ENCODE data around the gene CUX1.

Gene CUX1

DNA sequence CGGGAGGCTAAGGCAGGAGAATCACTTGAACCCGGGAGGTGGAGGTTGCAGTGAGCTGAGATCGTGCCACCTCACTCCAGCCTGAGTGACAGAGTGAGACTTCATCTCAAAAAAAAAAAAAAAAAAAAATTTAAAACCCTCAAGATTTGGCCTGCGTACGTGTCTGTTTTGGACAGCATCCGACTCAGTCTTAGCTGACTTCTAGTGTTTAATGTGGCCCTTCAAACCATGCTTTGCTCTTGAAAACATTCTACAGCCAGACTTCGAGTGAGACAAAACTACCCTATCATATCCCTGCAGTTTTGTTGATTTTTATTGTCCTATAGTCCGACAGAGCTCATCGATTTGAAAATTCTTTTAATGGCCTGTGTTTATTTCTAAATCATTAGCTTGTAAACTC is 242.1 kb downstream of the CUX1 start:
- DNase-seq = no peak

DNA sequence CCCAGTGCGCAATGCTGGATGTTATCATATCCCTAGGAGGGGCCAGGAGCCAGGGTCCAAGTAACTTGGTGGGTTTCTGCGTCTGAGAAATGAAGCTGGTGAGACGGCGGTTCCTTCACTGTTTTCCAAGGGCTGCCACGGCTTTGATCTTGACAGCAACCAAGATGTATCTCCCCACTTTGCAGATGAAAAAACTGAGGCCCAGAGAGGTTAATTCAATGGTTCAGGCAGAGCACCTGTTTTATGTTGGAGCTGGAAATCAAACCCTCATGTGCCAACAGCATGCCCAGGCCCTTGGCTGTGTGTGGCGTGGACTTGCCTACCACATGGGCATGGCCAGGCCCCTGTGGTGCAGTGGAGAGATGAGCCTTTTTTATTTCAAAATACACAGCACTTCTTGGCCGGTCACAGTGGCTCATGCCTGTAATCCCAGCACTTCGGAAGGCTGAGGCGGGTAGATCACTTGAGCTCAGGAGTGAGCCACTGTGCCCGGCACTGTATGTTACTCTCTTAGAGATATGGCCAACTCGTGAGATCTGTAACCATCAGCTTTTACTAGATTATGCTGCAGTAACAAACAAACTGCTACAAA is 244.0 kb downstream of the CUX1 start:
- no peak for DNase-seq

DNA sequence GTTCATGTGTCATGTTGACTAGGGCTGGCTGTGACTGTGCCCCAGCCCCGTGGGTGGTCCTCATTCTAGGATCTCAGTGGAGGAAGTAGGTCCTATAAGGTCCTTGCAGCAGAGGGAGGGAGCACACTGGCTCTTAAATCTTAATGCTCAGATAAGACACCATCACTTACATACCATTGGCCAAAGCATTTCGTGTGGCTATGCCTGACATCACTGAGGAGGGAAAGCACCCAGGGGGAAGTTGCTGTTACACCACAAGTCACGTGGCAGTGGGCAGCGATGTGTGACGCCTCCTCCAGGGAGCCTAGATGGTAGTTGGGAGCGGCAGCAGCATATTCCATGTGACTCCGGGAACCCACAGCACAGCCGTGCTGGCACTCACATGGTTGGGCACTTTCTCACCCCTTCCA is 244.6 kb downstream of the CUX1 start:
- no peak for DNase-seq

DNA sequence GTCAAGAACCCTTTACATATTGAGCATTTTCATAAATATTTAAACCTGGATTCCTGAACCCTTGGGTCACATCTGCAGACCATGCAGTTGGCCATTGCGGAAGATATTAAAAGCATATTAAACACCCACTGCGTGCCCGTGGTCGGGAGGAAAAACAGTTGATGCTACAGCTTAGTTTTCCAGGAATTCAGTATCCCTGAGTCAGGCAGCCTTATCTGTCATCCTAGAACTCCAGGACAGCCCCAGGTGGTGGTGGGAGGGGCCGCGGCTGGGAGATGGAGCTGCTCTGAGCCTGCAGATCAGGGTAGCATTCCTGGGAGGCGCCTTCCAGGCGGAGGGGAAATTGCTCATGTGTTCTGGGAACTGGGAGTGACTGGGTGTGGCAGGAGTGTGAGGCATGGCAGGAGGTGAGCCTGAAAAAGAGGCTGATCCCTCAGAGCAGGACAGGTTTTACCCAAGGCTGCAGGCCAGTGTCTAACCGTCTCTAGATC is 246.3 kb downstream of the CUX1 start:
- DNase-seq = no peak

DNA sequence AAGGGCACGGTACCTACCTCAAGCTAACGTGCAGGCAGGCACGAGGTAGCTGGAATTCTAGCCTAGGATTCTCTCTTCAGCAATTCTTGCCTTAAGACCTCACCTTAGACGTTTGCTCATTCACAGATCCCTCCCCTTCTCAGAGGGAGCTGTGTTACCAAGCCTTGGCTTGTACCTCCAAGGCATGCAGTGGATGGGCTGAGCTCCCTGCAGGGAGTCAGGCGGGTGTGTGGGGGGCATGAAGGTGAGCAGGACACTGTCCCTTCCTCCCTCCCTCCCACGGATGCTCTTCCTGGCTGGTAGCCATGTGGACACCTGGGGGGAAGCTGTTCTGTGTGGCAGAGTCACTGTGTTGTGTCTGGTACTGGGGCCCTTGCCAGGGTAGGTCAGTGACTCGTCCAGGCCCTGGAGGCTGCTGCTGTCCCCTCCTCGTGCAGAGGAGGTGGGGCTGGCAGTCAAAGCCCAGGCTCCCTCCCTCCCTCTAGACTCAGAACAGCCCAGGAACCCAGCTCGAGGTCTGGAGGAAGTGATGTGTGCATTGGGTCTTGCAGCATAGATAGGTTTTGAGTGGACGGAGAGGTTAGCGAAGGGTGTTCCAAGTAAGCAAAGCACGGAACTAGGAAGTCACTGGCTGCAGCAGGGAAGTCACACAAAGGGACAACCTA is 247.1 kb downstream of the CUX1 start:
- no peak for DNase-seq

DNA sequence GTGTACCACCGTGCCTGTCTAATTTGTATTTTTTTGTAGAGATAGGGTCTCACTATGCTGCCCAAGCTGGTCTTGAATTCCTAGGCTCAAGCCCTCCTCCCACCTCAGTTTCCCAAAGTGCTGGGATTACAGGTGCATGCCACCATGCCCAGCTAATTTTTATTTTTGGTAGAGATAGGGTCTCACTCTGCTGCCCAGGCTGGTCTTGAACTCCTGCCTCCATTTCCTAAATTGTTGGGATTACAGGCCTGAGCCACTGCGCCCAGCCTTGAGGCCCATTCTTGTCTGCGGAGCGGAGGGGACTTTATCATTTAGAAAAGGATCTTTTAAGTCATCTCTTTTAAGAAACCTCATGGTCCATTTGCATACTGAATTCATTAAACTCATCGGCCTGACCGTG is 247.8 kb downstream of the CUX1 start:
- DNase-seq = no peak

DNA sequence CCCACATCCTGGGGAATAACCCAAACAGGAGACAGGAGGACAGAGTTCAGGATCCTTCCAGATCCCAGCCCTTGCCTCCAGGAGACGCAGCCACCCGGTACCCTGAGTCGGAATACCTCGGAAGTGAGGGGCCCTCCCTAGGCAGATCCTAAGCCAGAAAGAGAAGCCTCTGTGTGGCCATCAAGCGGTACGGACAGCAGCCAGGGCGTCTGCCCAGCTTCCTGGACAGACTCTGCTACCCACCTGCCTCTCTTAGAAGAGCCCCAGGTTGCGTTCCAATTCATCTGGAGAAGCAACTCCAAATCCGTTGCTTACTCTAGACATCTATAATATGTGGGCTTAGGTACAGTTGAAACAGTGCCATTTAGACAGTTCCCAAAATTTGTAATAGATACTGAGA is 249.1 kb downstream of the CUX1 start:
- no peak for DNase-seq

DNA sequence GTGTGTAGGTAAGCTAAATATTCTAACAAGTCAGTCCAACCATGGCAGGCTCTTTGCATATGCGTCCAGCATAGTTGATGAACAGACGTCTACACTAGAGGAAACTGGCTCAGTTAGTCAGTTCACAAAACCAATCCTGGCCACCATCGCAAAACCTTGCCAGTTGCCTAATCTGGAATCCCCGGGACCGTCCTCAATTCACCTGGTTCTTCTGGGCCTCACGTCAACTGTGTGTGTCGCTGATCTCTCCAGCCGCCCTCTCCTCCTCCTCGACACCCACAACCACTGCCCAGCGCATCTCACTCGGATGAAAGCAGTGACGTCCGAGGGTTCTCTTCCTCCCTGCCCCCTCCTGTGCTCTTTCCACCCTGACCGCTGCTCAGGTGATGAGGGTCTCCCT is 251.4 kb downstream of the CUX1 start:
- DNase-seq = no peak

DNA sequence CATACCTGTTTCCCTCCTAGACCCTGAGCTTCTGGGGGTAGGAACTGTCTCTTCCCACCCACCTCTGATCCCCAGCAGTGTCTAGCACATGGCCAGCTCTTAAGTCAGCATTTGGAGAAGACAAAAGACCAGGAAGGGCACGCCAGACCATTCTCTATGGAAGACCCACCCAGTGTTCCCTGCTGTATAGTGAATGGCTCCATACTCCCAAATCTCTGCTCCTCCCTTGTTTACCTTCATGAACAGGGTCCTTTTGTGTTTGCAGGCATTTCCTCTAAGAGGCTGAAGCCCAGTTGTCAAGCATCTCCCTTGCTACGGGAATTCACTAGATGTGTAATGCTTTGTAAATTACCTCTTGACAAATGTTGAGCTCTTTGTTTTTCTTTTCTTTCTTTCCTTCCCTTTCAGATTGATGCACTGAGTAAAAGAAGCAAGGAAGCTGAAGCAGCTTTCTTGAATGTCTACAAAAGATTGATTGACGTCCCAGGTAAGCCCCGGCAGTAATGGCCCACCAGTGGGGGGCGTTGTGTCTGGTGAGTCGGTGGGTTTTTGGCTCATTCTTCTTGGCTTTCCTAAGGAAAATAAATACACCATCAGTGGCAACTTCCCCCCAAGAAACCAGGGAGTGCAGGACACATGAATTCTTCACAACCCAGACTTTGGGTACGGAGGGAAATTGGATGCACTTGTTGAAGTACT is 252.7 kb downstream of the CUX1 start:
- no peak for DNase-seq

DNA sequence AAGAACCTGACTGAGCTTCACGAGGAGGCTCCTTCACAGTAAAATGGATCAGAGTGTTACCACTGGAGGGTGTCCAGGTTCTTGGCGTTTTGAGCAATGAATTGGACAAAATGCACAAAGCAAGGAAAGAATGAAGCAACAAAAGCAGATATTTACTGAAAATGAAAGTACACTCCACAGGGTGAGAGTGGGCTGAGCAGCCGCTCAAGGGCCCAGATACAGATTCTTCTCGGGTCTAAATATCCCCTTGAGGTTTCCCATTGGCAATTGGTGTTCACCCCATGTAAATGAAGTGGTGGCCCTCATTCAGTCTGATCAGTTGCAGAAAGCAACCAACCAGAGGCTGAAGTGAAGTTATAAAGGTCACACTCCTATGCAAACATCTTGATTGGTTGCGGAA is 254.6 kb downstream of the CUX1 start:
- no peak for DNase-seq

DNA sequence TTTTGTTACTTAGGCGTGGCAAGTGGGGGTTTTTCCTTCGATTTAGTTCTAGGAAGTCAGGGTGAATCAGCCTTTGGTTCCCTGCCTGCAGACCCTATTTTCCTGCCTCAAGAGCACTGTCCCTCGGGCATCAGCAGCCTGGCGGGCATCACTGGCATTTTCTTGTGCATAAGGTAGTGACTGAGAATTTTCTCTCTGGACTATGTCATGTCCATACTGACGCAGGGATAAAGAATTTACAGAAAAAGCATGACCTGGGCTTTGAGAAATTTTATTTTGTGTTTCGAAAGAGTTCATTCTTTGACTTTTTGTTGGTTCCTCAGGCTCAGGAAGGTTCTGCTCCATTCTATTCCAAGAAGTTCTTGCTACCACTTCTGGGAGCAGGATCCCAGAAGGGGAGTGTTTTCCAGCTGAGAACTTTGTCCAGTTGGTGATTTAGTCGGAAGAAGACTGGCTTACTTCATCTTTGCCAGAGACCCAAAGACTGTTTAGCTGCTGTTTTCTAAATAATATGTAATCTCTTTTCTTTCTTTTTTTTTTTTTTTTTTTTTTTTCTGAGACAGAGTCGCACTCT is 255.3 kb downstream of the CUX1 start:
- DNase-seq = no peak

DNA sequence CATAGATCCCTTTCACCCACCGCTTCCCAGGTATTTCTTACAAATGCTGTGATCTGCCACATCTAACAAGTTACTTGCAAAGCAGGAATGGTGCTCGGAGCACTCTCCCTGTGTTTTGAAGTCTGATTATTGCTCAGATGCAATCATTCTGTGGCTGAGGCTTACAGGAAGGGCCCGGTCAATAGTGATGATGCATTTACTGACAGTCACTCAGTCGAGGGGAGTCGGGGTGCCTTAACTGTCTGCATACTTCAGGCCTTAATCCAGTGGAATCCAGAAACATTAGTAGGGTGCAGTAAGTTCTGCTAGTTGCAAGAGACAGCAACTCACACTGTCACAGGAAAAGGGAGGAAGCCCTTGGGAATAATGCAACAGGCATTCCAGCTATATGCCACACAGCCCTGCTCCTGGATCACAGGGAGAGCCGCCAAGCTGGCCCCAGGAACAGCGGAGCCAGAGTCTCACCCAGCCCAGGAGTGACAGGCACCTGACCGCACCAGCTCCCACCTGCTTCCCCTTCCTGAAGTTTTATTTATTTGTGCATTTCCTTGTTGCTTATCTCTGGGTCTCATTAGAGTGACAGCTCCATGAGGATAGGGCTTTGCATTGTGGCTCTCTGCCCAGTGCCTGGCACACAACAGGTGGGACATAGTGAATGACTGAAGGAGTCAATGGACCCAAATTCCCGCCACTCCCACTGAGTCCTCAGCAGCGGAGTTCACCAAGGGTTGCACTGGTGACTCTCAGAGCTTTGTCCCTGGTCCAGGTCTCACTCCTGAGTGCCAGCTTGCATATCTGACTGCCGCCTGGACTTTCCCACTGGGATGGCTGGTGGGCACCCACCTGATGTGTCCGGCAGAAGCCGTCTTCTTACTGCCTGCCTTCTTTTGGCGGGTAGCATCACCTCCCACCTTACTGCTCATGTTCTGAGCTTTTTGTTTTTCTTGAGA is 256.8 kb downstream of the CUX1 start:
- DNase-seq = no peak

DNA sequence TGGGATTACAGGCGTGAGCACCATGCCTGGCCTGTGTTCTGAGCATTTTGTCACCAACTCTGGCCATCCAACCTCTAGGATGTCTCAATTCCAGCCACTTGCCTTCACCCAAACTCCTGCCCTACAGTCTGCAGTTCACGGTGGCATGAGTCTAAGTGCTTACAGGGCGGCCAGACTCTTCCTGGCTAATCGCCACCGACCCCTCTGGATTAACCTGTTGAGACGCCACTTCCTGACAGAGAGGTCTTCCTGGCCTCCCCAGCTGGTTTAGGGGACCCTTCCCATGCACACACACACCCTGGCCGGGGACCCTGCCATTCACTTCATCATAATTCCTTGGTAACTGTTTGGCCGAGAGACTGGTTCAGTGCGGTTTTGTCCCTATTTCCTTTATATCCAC is 257.7 kb downstream of the CUX1 start:
- DNase-seq = no peak

DNA sequence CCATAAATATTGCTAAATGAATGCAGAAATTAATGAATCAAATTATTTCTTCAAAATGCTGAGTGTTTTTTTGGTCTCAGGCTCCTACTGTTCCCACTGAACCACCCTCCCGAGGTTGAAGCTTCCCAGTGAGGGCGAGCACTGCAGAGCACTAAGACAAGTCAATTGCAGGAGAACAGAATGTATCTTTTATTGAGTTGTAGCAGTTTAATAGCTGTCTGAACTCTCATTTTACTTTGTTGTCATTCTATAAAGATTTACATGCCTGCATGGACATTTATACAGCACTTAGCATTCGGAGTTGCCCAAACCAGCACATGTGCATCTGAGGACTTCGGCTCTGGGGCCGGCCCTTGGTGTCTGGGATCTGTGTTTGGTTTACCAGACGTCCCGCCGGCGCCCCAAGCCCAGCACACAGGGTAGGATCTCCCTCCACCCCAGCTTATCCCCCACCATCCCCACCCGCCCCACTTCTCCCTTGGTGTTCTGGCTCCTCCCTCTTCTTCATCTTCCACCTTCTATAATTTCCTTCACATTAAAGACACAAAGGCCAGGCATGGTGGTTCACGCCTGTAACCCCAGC is 258.2 kb downstream of the CUX1 start:
- DNase-seq = no peak

DNA sequence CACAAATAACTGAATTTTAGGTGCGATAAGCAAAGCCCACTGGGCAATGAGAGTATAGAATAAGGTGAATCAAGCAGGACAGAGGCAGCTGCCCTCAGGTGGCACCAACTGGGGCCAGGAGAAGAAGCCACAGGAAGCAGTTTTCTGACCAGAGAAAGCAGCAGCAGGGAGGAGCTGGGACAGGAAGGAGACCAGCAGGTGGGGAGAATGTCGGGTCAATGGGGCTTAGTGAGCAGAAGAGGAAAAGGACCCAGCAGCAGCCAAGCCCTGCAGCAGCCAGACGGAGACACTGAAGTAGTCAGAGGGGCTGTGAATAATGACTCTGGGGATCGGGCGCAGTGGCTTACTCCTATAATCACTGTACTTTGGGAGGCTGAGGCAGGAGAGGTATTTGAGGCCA is 259.7 kb downstream of the CUX1 start:
- DNase-seq = peak; percentile 20

DNA sequence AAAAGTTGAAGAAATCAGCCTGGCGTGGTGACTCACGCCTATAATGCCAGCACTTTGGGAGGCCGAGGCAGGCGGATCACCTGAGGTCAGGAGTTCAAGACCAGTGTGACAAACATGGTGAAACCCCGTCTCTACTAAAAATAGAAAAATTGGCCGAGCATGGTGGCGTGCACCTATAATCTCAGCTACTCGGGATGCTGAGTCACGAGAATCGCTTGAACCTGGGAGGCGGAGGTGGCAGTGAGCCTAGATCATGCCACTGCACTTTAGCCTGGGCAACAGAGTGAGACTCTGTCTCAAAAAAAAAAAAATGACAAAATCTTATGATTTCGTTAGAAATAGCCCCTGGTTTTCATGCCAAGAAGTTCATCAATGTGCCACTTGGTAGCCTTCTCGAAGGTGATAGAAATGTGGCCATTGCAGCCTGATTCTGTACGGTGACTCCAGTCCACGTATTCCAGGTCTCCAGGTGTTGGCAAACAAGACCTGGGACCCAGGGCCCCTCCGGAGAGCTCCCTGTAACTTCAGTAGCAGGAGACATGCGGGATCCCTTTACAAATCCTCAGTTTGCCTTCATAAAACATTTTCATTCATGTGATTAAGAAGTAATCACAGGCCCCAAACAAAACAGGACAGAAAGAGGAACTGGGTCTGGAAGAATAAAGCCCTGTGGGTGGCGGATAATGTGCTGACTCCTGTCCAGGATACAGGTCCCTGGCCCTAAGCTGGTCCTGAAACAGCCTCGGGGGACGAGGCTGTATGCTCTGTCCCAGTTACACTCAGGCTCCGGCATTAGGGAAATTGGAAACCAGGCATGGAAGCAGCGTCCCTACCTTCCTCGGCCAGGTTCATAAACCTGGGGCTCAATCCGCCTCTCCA is 262.0 kb downstream of the CUX1 start:
- DNase-seq = no peak

DNA sequence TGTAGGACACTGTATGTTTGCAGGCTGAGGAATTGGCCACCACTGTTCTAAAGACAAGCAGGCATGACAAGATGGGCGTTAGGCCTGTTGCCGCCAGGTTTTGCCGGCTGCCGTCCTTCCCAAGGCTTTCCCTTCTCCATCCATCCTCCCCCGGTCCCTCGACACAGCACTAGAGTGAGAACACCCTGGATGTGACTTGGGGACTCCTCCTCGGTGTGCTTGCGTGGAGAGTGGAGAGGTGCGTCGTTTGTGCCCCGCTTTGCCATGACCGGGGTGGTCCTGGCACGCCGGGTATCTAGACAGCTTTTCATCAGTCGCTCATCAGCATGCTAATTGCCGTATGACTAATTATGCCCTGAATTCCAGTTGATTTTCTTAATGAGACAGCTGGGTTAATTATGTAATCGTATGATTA is 262.6 kb downstream of the CUX1 start:
- DNase-seq = no peak

DNA sequence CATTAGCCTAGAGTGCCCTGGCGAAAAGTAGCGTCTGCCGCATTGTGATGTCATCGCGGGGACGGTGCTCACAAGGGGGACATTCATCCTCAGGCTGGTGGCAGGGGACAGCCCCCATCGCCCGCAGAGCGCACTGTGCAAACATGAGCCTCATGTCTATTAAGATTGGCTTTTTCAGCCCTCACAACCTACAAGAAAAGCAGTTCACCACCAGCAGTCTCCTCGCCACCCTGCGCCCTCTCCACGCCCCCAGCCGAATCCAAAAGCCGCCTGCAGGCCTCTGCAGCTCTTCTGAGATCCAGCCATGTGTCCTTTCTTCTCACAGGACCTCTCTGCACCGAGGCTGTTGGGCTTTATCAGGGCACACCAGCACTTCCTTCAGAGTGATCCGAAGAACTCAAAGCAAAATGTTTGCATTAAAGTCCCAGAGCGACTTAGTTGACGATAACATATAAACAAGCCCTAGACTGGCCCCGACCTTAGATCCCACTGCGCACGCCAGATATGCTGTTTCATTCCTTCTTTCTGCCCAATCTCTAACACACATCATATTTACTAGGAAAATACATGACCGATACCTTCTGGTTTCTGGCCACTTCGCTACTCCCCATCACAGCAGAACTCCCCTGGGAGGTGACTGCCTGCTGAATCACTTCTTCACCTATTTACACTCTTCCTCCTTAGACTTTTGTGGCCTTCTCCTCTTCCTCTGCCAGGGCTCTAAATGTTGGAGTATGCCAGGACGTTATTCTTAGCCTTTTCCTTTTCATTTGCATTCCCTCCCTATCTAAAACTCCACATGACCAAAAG is 263.2 kb downstream of the CUX1 start:
- no peak for DNase-seq

DNA sequence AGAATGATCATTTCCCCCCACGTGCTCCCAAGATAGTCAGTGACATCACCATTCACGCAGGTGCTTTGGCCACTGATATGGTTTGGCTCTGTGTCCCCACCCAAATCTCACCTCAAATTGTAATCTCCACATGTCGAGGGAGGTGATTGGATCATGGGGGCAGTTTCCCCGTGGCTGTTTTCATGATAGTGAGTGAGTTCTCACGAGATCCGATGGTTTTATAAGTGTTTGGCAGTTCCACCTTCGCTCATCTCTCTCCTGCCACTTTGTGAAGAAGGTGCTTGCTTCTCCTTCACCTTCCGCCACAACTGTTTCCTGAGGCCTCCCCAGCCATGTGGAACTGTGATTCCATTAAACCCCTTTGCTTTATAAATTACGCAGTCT is 263.8 kb downstream of the CUX1 start:
- DNase-seq = no peak

DNA sequence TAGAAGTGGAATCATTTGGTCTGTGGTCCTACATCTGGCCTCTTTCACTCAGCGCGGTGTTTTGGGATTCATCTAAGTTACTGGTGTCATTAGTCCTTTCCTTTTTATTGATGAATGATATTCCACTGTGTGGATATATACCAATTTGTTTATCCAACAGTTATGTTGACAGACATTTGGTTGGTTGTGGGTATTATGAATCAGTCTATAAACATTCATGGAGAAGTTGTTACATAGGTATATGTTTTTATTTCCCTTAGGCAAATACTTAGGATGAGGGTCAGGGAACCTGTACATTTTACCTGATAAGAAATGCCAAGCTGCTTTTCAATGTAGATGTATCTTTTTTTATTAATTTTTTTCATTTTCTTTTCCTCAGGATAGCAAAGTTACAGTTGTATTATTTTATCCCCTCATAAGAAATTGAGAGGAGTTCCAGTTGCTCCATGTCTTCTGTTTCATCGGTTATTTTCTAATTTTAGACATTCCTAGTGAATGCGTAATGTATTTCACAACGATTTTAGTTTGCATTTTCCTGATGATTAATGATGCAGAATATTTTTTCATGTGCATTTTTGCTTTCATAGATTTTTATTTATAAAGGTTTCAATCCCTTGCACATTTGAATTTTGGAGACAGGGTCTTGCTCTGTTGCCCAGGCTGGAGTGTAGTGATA is 265.4 kb downstream of the CUX1 start:
- no peak for DNase-seq

All from DMS53 (cell line).